NCI-H82 (cell line): Measurements from ENCODE around the gene CERK.
"Not testable (repeated sequence)": the region's sequence is repeated elsewhere in the genome, so short reads cannot be mapped to it uniquely, and the experiment has no call there.

Experiments
- DNase-seq: peaks from one replicate; lab custom pipeline; 2025; lab: John Stamatoyannopoulos, UW

CERK gene

DNA sequence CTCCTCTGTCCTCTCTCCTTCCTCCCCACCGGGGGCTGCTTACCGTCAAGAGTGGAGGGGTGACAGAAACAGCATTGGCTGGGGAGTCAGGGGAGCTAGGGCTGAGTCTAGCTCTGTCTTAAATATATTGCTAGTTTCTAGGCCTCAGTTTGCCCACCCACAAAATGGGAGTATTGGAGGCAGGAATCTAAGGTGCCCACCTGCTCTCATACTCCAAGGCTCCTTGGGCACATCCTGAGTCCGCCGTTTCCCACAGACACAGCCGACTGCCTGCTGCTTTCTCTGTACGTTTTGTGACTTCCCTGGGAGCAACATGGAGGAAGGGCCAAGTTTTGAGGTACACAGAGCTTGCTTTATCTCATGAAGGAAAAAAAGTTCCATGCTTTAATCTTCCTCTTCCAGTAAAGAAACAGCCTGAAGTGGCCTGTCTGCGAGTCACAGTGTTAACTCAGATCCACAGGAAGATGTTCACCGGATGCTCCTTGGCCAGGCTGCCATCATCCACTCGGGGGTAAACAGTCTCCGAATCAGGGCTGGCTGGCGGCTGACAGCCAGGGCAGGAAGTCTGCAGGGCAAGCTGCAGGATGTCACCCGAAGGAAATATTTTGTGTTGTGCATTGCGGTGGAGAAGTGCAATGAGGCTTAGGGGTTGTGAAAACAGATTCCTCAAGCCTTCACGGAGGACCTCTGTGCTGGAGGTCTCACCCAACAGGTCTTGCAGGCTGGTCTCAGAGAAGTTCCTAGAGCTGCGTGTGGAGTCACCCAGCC is 11.0 kb upstream of the CERK start:
- no peak for DNase-seq

DNA sequence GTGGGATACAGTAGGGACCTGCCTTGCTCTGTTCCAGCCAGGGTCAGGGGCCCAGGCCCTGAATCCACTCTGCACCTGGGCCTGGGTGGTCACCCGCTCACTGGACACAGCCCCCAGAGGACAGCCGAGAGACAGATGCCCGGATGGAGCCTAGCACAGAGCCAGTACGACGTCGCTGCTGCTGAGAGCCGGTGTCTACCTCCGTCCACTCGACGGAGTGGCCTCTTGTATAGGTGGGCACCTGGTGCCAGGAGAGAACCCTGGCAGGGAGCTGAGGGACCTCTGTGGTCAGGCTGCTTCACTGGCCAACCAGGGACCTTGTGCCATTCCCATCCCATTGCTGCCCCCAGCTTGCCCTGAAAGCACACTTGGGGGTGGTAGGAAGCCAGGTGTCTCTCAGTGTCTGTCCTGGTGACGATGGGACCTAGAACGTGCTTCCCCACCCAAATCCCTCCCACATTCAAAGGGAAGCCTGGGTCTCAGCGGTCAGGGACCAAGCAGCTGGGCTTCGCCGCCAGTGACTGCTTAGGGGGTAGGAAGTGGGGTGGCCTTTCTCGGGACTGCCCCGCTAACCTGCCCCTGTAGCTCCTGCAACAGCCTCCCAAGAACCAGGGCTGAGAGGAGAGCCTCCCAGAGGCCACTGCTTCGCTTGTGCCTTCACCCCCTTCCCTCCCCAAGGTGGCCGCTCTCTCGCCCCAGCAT is 10.3 kb upstream of the CERK start:
- DNase-seq, result no peak

- DNase-seq, result no peak
These were observed 9.6 kb upstream of the CERK start for GRCh38 chr22:46747646-46748045.

DNA sequence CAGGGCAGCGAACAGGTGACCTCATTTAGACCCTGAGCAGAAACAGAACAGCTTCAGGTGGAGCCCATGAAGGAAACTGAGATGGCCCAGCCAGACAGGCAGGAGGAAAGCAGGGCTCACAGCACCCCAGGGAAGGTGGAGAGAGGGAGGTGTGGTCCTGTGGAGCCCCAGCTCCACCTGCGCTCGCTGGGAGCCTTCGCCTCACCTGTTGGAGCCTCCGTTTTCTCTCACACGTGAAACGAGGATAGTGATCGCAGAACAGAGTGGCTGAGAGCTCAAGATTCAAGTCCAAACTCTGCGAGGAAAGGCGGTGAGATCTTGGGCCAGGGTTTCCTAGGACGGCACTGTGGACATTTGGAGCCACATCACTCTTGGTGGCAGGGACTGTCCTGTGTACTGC is 8.6 kb upstream of the CERK start:
- DNase-seq, result no peak

DNA sequence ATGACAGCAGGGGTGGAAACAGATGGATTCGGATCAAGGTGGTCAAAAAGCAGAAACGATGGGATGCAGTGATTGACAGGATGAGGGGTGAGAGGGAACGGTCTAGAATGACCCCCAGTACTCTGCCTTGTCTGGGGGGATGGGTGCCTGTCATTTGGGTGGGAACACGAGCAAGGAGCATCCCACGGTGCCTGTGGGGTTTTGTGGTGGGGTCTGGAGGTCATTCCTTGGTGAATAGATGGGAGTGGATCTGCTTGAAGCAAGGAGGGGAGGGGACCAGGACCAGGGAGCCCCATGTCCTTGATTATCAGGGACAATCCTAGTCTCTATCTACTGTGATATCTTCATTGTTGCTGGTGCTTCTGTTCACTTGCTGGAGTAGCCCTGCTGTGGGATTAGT is 8.1 kb upstream of the CERK start:
- DNase-seq, result no peak

GRCh38 chr22:46744581-46744980 is 6.5 kb upstream of the CERK start:
- no peak for DNase-seq

GRCh38 chr22:46742576-46743221 is 4.6 kb upstream of the CERK start:
- DNase-seq, result no peak

DNA sequence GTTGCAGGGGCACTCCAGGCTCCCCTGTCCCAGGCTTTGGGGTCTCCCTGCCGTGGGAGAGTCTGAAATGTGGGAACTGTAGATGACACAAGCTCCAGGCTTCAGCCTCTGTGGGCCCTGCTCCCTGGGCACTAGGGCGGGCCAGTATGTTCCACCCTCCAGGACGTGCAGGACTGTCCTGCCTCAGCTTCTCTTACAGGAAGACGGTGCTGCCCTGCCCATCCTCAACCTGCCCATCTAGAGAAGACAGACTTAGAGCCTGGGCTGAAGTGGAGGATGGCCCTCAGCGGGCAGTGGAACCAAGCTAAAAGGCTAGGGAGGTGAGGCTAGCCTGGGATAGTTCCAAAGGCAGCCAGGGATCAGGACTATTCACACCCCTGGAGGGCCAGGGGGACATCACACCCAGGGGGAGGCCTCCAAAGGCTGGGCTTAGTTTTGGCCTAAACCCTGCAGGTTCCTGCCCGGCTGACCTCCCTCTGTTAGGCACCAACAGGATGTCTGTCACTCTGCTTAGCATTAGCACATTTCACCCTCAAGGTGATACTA is 4.0 kb upstream of the CERK start:
- DNase-seq, result no peak

- DNase-seq, result no peak
These were observed 3.1 kb upstream of the CERK start for GRCh38 chr22:46740910-46741780.

DNA sequence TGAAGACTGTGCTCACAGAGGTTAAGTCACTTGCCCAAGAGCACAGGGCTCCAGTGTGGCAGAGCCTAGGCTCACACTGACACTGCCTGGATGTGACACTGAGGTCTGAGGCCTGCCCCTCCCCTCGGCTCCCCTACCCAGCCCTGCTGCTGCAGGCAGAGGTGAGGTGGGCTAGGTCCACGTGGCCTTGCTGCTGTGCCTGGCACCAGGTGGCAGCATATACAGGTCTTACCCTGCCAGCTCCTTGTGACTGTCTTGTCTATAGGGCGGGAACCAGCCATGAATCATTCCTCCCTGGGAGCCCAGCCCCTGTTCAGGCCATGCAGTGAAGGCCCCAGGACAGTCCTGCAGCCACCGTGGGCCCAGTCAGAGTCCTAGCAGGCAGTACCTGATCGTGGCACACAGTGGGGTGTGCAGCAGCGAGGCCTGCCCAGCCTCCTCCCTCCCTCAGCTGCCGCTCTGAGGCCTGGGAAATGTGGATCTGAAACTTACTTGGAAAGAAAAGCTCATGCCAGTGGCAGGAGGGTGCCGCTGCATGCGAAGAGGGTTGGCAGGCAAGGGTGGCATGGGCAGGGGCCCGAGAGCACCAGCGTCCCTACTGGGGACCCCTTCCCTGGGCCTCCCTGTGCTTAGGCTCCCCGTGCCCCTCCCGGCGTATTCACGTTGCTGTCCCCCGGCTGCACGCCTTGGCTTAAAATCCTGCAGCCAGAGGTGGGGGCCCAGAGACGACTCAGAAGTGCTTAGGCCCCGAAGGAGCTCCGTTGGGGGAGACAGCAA is 1.2 kb upstream of the CERK start:
- peak; percentile 44 for DNase-seq

- DNase-seq, result peak; percentile 44
These were observed 618 bp upstream of the CERK start for GRCh38 chr22:46738647-46739093.

- peak; percentile 37 for DNase-seq
These were observed 712 bp downstream of the CERK start for GRCh38 chr22:46737105-46737975.

GRCh38 chr22:46736705-46737104 is 1.3 kb downstream of the CERK start:
- no peak for DNase-seq

GRCh38 chr22:46735747-46736608 is 2.1 kb downstream of the CERK start:
- DNase-seq, result no peak

DNA sequence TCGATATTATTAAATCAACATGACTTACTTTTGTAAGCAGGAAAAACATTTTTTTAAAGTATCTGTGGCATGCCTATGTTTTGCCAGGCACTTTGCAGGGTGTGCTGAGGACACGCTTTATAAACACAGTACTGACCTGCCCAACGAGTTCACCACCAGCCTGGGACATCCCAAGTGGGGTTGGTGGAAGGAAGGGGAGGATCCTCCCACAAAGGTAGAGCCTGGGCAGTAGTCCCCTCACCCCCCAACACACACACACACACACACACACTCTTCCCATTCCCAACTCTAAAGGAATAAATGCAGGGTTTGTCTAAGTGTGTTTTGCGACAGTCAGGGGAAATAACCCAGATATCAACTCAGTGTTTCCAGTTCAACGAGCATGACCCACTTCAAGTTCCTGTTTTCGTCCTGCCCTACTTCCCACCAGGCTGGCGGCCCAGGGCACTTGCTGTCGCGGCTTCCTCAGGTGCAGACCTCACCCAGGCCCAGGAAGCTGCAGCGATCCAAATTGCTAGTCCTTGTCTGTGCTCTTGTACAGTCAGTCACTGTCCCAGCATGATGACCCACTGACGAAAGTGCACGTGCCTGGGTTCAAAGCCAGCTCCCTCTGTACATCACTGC is 3.1 kb downstream of the CERK start:
- DNase-seq, result no peak

GRCh38 chr22:46734213-46734722 is 3.8 kb downstream of the CERK start:
- DNase-seq, result not testable (repeated sequence)

- no peak for DNase-seq
These were observed 5.5 kb downstream of the CERK start for GRCh38 chr22:46732513-46732912.

GRCh38 chr22:46732041-46732379 is 6.0 kb downstream of the CERK start:
- no peak for DNase-seq
